Endothelial cell of umbilical vein (primary cell): ENCODE results near the gene TRMT61B. TPM values are rescaled to one million over a fixed set of nuclear protein-coding genes. Genes with fewer than 3 reads are reported as not detected.
A peak's percentile ranks its signal among the peaks of the same experiment; 100 is the strongest.

Experiments
- BruUV-seq: library from RNA; stranded (reverse); fragments of 400-500 nt; replicated peaks from 2 replicates; lab custom pipeline; 2021; lab: Mats Ljungman, UMichigan
- CTCF ChIA-PET: fragments of 300-600, 350-600 bp; sonication (Branson Sonifier 250); formaldehyde crosslinking; loops from one replicate; lab custom pipeline; 2021; ENCODE audit warnings: antibody characterized with exemption, inconsistent platforms; lab: Charles Lee
- POLR2A ChIA-PET: fragments of 300-600, 350-600 bp; sonication (Branson Sonifier 250); formaldehyde crosslinking; loops from one replicate; lab custom pipeline; 2021; ENCODE audit warnings: antibody characterized with exemption, inconsistent platforms; lab: Charles Lee
- DNase-seq: peaks from one replicate; pipeline ENCODE4 v3.0.0-alpha.2; 2011; ENCODE audit warnings: low read depth, low spot score
- FAIRE-seq: peaks from 2 replicates; lab custom pipeline; 2011; peaks lifted over from hg19 to GRCh38; lab: Jason Lieb, UNC
- H2AFZ ChIP-seq: 2 replicates; pipeline ENCODE4 v1.6.0; 2012; ENCODE audit warnings: low read depth, low read length, control low read depth, inconsistent platforms
- H3K27ac ChIP-seq: 2 replicates; pipeline ENCODE4 v1.5.1; 2011; ENCODE audit warnings: low read depth, mild to moderate bottlenecking, control low read depth, low read length, moderate library complexity; ENCODE audit not compliant: insufficient read depth
- H3K27me3 ChIP-seq, 2 experiments: 2 replicates each; pipeline versions ENCODE4 v1.6.0 to v1.6.1; 2011; ENCODE audit warnings: low read length in 2 of 2, mixed read lengths in 1 of 2; ENCODE audit not compliant: control insufficient read depth in 2 of 2, insufficient read depth in 2 of 2
- H3K36me3 ChIP-seq, 2 experiments: 2 replicates in 1 of 2; 3 replicates in 1 of 2; pipeline ENCODE4 v1.5.1; 2011; ENCODE audit warnings: low read length in 2 of 2, mild to moderate bottlenecking in 1 of 2, moderate library complexity in 1 of 2; ENCODE audit not compliant: control insufficient read depth in 2 of 2, insufficient read depth in 2 of 2; ENCODE audit errors: extremely low read depth in 1 of 2
- H3K4me1 ChIP-seq: 3 replicates; pipeline ENCODE4 v1.5.1; 2011; ENCODE audit warnings: mild to moderate bottlenecking, low read length; ENCODE audit not compliant: control insufficient read depth, insufficient read depth; ENCODE audit errors: extremely low read depth
- H3K4me2 ChIP-seq: 2 replicates; pipeline ENCODE4 v1.6.1; 2011; ENCODE audit warnings: low read length, control low read depth, mixed read lengths; ENCODE audit not compliant: insufficient read depth
- H3K4me3 ChIP-seq, 3 experiments: fragments of 200-600 bp in 1 of 3; sonication (generic), shearing (Covaris generic) in 1 of 3; replicated peaks in 1 of 3; 2 replicates each; pipeline ENCODE4 v1.5.1; 2011 to 2016; ENCODE audit warnings: control low read depth in 3 of 3, low read length in 3 of 3, mild to moderate bottlenecking in 2 of 3, inconsistent platforms in 1 of 3, low read depth in 1 of 3, moderate library complexity in 1 of 3; ENCODE audit not compliant: insufficient read depth in 1 of 3
- H3K79me2 ChIP-seq: 2 replicates; pipeline ENCODE4 v1.6.0; 2012; ENCODE audit warnings: low read length, inconsistent platforms; ENCODE audit not compliant: control insufficient read depth, insufficient read depth
- H3K9ac ChIP-seq: replicated peaks from 2 replicates; pipeline ENCODE3; 2011; ENCODE audit warnings: low read length, control low read depth; ENCODE audit not compliant: insufficient read depth; ENCODE audit errors: extremely low read depth
- H3K9me1 ChIP-seq: replicated peaks from 3 replicates; pipeline ENCODE4 v1.6.0; 2011; ENCODE audit warnings: mild to moderate bottlenecking, low read length; ENCODE audit not compliant: control insufficient read depth, insufficient read depth; ENCODE audit errors: extremely low read depth
- H3K9me3 ChIP-seq: replicated peaks from 2 replicates; pipeline ENCODE4 v1.5.1; 2012; ENCODE audit warnings: low read length, inconsistent platforms; ENCODE audit not compliant: control insufficient read depth, insufficient read depth
- H4K20me1 ChIP-seq: replicated peaks from 2 replicates; pipeline ENCODE3; 2011; ENCODE audit warnings: mild to moderate bottlenecking, low read length; ENCODE audit not compliant: control insufficient read depth, insufficient read depth; ENCODE audit errors: extremely low read depth
- CTCF ChIP-seq, 2 donors: IDR thresholded peaks; 1 replicate in 1 of 2; 2 replicates in 1 of 2; pipeline ENCODE4 v1.5.1; 2011; ENCODE audit warnings: low read length in 2 of 2, mild to moderate bottlenecking in 2 of 2, moderate library complexity in 2 of 2, control low read depth in 1 of 2, inconsistent platforms in 1 of 2, low read depth in 1 of 2; ENCODE audit not compliant: insufficient read depth in 1 of 2; ENCODE audit errors: extremely low read depth in 1 of 2
- EZH2 ChIP-seq: IDR thresholded peaks from 2 replicates; pipeline ENCODE4 v1.6.1; 2012; ENCODE audit warnings: borderline replicate concordance, low read depth, mild to moderate bottlenecking, moderate library complexity, low read length, inconsistent platforms; ENCODE audit not compliant: severe bottlenecking
- FOS ChIP-seq: IDR thresholded peaks from 2 replicates; pipeline ENCODE4 v1.6.1; 2011; ENCODE audit warnings: mild to moderate bottlenecking, low read length, moderate library complexity, borderline replicate concordance; ENCODE audit not compliant: insufficient read depth
- GATA2 ChIP-seq: IDR thresholded peaks from 2 replicates; pipeline ENCODE4 v1.7.0; 2011; ENCODE audit warnings: low read depth, mild to moderate bottlenecking, moderate library complexity, mixed read lengths, low read length; ENCODE audit not compliant: insufficient read length, insufficient read depth
- JUN ChIP-seq: IDR thresholded peaks from 2 replicates; pipeline ENCODE4 v1.6.1; 2011; ENCODE audit warnings: borderline replicate concordance, low read depth; ENCODE audit not compliant: insufficient read length, insufficient read depth
- MYC ChIP-seq: IDR thresholded peaks from one replicate; pipeline ENCODE4 v1.6.1; 2011; ENCODE audit warnings: mild to moderate bottlenecking, low read depth, low read length
- POLR2A ChIP-seq: IDR thresholded peaks from 2 replicates; pipeline ENCODE4 v1.6.1; 2012; ENCODE audit warnings: low read depth, mild to moderate bottlenecking, control low read depth, low read length
- POLR2AphosphoS5 ChIP-seq: IDR thresholded peaks from 2 replicates; pipeline ENCODE4 v1.6.1; 2012; ENCODE audit warnings: low read depth, mild to moderate bottlenecking, control low read depth, low read length, moderate library complexity; ENCODE audit not compliant: insufficient read depth
- dilution Hi-C: fragments of 300-500 bp; cut with MboI; formaldehyde crosslinking; loops from one replicate; pipeline ENCODE4 v1.15.0; 2019; ENCODE audit warnings: low sequenced_read_pairs; ENCODE audit not compliant: extremely low pct_ligation_motif_present
- intact Hi-C: fragments of 100-400 bp; cut with micrococcal nuclease; formaldehyde crosslinking; loops from one replicate; pipeline ENCODE4 v1.10.0; 2022
- polyA plus RNA-seq, 4 experiments: library from polyadenylated mRNA; depleted of rRNA in 3 of 4; stranded (reverse) in 3 of 4; unstranded in 1 of 4; fragments of >200 nt; gene quantifications; 2 replicates each; pipeline versions ENCODE4 v1.2.1 to v1.2.3, GENCODE V29; 2011 to 2012; ENCODE audit warnings: missing spikeins in 1 of 4
- total RNA-seq: library from RNA; stranded (reverse); gene quantifications from 2 replicates; pipeline ENCODE4 v1.2.3, GENCODE V29; 2021
- TF ChIP-seq, protein P1 (sequence below): IDR thresholded peaks from 2 replicates; pipeline ENCODE4 v1.6.1; 2011; ENCODE audit not compliant: insufficient read depth, insufficient read length

TRMT61B gene
- total and polyA plus RNA-seq, 2 donors (not counting 3 experiments of a cell fraction or from before 2014, with no cell fraction given): 4.6 to 13.6 TPM

DNA sequence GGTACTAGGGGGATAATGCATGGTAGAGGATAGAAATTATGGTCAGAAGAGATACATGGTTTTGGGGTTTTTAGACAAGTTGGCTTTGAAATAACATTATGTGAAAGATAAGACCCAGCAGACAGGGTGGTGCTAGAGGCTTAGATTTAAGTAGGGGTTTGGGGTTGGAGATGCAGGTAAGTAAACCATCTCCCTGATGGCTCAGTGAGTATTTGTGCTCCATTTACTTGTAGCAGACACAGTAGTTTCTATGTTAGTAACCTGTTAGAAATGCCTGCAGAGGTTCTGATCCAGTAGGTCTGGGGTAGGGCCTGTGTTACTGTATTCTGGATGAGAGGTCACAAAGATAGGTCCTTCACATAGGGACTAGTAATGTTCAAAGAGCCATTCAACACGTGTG is 38.1 kb upstream of the TRMT61B start:
- H3K9ac ChIP-seq: no peak overlapping the region
- no peak overlapping the region for H3K4me3 ChIP-seq
- DNase-seq: no peak
- H3K36me3 ChIP-seq: peaks cover 24 to 26% of the 10 kb centered on the region in 2 experiments
- H3K9me1 ChIP-seq: no peaks in the 10 kb centered on the region
- dilution Hi-C loops (no loop called here), intact Hi-C loops (no loop called here)
- ChIA-PET CTCF (no interaction called here), POLR2A (no interaction called here)
- H2AFZ ChIP-seq: no peak overlapping the region
- H4K20me1 ChIP-seq: peaks cover 6% of the 10 kb centered on the region
- H3K27me3 ChIP-seq: no peaks in the 10 kb centered on the region
- H3K79me2 ChIP-seq: peaks cover 85% of the 10 kb centered on the region
- no TSS peak for BruUV-seq
- H3K4me2 ChIP-seq: no peak overlapping the region
- H3K4me1 ChIP-seq: no peaks in the 10 kb centered on the region
- H3K27ac ChIP-seq: no peak overlapping the region
- TF ChIP-seq JUN (no peak), POLR2A (peak; percentile 16), FOS (no peak), POLR2AphosphoS5 (no peak), CTCF (IDR thresholded peaks at IDR 0.05; ENCODE audit: extremely low read depth in 1 of 2, insufficient read depth in 1 of 2, low read depth in 1 of 2, low read length in 2 of 2) (no peak)
- no peaks in the 10 kb centered on the region for H3K9me3 ChIP-seq
- no peak for FAIRE-seq

GRCh38 chr2:28906821-28907220 is 36.7 kb upstream of the TRMT61B start:
- Histone ChIP-seq H3K4me1 (no peaks in the 10 kb centered on the region), H3K4me3 (no peak overlapping the region), H3K4me2 (no peak overlapping the region), H4K20me1 (peaks cover 7% of the 10 kb centered on the region), H3K36me3 (peaks cover 26 to 33% of the 10 kb centered on the region in 2 experiments), H3K79me2 (peaks cover 90% of the 10 kb centered on the region), H3K9ac (no peak overlapping the region), H3K27me3 (no peaks in the 10 kb centered on the region), H3K9me1 (no peaks in the 10 kb centered on the region), H3K27ac (no peak overlapping the region), H3K9me3 (no peaks in the 10 kb centered on the region), H2AFZ (no peak overlapping the region)
- POLR2A ChIA-PET: no interaction called here
- FAIRE-seq (no peak), DNase-seq (no peak)
- dilution Hi-C loops (no loop called here), intact Hi-C loops (no loop called here)
- CTCF ChIA-PET: no interaction called here
- TF ChIP-seq EZH2 (no peak), FOS (no peak), CTCF (IDR thresholded peaks at IDR 0.05; ENCODE audit: extremely low read depth in 1 of 2, insufficient read depth in 1 of 2, low read depth in 1 of 2, low read length in 2 of 2) (no peak), GATA2 (no peak), POLR2A (no peak), JUN (no peak), POLR2AphosphoS5 (no peak), MYC (no peak)
- TF ChIP-seq, protein P1, sequence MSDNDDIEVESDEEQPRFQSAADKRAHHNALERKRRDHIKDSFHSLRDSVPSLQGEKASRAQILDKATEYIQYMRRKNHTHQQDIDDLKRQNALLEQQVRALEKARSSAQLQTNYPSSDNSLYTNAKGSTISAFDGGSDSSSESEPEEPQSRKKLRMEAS: no peak
- no TSS peak for BruUV-seq
